Renal pelvis (tissue), 4 donors: Measurements from ENCODE around the gene CALD1. TPM values are rescaled to one million over a fixed set of nuclear protein-coding genes. Genes with fewer than 3 reads are reported as not detected.

Experiments used
- DNase-seq: peaks from one replicate; pipeline ENCODE4 v3.0.0-alpha.2; 2013
- polyA plus RNA-seq, 3 donors: library from polyadenylated mRNA; unstranded; fragments of 120-200 nt; gene quantifications; one replicate each; pipeline ENCODE4 v1.2.1, GENCODE V29; 2013; ENCODE audit not compliant: insufficient read length in 3 of 3

The CALD1 gene
- polyA plus RNA-seq, 3 donors, result 214 to 239 (median 215) TPM

DNA sequence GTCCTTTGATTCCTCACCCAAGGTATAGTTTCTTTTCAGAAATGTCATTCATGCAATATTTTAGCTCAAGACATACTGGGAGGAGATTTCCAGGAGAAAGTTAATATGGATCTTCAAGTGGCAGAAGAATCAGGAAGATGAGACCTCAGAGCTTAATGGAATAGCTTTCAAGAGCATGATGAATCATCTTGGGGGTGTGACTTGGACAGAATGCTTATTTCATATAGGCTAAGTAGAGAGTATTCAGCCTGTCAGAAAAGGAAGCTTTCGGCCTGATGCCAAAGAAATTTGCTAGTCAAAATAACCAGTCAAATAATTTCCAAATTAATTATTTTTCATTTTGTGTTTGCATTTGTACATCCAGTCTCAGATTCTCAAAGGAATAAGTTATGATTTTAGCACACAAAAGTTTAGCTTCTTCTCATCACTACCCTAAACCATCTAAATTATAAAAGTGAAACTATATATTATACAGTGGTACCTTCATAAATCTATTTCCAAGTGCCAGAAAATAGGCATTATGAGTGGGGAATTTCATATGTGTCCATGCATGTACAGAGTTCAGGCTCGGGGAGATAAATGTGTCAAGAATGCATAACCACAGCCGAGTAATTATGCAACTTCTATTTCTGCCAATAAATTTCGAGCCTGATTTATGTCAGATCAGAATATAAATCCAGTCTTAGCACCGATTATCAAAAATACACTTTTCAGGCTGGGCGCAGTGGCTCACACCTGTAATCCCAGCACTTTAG lies 27.3 kb upstream of the CALD1 start:
- no peak for DNase-seq

DNA sequence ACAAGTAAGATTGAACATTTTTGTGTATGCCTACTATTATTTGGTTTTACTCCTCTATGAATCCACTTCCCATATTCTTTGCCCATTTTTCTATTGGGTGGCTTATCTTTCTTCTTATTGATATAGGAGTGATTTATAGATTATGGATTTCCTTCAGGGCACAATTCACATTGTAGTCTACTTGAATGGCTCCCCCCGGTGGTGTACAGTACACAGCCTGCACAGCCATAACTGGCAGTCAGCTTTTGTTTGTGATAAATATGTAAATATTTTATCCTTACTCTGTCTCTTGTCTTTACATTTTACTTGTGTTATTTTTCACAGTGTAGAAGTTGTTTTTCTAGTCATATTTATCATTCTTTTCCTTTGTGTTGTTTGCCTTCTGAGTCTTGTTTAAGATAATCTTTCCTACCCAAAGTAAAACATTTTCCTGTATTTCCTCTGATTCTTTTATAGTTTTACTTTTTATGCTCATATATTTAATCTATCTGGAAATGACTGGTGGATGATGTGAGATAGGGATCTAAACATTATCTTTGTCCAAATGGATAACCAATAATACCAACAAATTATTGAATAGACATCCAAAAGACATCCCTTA lies 23.9 kb upstream of the CALD1 start:
- no peak for DNase-seq

DNA sequence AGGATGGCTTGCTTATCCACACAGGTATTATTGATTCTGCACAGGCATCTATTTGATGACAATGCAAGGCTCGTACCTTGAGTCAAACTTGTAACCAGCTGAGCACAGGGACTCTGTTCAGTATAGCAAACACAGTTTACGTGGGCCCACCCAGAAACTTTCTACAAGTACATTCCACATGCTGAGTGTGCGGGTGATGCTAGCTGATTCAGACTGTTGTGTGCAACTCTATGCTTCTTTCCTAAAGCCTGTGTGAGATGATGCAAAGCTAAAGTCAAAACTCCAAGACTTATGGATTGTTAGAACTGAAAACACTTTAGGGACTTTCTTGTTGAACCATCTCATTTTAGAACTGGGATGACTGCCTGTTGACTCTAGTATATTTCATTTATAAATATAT lies 21.5 kb upstream of the CALD1 start:
- DNase-seq, result no peak

DNA sequence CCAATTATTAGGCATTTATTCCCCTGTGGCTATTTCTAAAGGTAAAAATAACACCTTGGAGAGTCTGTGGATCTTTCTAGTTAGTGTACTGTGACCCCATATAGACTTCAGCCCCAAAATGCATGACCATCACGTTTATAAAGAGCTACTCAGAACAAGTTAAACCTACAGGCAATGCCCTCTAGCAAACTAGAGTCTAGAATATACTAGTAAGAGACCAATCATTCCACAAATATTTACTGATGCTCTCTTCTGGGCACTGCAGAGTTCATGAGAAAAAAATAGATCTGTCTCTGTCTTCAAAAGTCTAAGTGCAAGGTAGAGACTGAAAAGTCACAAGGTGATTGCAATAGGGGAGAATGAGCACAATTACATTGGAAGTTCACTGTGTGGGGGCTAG lies 20.5 kb upstream of the CALD1 start:
- DNase-seq, result no peak

DNA sequence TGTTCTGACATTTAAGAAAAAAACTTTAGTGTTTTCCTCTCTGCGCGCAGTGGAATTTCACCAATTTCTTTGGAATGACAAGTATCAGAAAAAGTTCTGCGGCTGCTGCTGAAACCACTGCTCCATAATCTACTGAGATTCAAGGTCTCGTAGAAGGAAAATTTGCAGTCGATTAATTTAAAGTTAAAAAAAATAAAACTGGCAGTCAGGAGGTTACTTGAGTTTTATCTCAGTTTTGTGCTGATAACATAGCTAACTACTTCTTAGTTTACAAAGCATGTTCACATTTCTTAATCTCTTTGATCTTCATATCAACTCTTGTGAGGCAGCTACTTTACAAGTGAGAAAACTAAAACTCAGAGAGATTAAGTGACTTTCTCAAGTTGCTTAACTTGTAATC lies 18.2 kb upstream of the CALD1 start:
- DNase-seq, result no peak

DNA sequence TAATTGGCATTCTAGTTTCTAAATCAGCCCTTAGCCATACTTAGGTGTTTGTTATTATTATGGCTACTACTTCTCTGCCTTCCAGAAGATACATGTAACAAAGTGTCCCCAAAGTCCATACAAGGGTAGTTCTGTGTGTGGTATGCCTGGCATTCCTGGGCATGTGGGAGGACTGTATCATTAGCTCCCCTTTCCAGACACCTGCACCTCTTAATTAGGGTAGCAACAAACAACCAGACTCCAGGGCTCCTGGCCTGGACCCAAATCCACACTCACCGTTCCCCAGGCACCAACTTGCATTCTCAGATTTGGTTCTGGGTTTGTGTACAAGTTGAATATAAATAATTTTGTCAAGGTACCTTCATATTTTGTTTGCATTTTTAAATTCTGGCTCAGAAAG lies 15.5 kb upstream of the CALD1 start:
- DNase-seq, result no peak

DNA sequence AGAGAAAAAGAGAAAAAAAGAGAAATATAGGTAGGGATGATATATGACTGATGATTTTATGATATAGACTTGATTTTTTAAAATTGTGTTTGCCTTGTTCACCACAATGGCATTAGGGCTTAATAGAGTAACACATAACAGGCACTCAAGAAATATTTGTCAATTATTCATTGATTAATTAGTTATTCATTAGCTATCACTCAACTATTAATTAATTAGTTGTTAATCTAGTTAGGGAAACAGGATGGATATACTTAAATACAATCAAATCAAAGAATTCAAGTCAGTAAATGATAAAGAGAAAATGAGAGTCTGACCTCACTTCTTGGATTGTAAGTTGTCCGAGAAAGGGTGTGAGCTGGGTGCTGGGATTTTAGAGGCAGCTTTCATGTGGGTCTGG lies 15.1 kb upstream of the CALD1 start:
- no peak for DNase-seq

DNA sequence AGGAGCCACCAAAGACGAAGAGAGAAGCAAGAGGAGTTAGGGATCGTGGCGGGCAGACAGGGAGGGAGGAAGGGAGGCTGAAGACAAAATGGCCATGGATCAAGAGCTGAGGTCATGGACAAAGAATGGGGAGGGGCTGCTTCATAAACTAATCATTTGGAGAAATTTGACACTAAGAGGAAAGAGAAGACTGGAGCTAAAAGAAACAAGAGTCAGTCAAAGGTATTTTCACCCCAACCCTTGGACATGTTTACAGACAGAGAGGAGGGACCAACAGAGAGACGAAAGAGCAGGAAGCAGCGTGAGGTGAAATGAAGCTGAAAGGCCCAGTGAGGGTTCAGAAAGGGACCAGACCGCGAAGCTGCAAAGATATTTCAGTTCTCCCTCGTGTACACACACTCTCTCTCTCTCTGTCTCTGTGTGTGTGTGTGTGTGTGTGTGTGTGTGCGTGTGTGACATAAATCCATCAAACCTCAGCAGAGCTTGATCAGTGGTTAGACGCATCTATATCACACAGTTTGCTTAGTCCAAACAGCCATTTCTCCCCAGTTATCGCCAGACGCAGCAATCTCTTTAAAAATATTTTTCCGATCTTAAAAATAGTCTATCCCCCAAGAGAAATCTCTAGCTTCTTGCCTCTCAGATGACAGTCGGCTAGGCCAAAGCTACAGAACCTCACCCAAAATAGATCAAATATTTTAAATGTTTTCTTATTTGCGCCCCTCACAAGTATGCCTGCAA lies 12.5 kb upstream of the CALD1 start:
- peak; percentile 43 for DNase-seq

DNA sequence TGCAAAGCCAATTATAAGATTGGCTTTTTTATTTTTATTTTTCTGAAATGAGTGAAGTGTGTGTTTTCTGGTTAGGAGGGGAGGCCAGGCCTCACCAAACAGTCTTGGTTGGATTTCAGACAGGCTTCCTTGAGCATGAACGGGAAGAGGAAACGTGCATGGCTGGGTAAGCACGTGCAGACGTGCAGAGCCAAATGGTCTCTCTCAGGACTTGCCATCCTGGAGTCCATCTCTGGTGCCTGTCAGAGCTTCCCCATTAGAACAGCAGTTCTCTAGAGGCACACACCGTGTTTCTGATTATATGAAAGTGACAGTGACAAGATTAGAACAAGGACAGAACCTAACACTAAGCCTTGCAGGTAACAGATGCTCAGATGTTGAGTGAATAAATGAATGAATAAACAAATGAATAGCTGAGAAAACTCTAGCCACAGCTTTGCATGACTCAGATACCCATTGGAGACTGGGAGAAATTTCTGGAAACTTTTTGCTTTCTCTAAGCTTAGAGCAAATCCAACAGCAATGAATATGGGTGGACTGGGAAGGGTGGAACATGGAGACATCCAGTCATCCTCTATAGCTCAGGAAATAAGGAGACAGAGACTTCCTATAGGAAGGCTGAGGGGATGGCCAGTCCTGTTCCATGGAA lies 11.8 kb upstream of the CALD1 start:
- no peak for DNase-seq

DNA sequence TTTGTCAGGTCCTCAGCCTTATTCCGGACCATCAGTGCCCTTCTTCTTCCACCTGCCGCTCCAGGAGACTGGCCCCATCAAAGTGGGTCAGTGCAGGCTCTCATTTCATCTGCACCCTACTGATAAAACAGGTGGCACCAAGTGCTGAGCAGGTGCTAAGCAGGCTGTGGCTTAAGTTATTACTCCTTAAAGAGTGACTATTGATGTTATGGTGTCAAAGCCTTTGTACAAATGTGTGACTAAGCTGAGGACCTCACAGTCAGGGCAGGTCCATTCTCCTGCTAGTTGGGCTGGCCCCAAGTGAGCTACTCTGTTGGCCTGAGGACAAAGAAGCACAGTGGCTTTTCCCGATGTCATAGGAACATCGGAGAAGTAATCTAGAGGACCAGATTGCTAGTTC lies 11.2 kb upstream of the CALD1 start:
- no peak for DNase-seq

DNA sequence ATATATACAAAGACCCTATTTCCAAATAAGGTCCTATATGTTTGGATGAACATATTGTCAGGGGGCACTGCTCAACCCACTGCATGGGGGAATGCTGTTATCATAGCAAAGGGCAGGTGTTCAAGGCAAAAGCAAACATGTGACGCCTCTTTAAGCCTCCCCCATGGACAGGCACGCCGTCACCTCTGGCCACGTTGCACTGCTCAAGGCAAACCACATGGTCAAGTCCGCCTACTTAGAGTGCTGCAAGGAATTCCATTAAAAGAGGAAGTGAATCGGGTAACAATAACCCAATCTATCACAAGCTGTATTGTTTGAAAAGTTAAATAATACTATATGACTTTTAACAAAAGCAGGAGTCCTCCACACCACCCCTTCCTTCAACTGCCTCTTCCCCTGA lies 8.8 kb upstream of the CALD1 start:
- DNase-seq, result no peak

DNA sequence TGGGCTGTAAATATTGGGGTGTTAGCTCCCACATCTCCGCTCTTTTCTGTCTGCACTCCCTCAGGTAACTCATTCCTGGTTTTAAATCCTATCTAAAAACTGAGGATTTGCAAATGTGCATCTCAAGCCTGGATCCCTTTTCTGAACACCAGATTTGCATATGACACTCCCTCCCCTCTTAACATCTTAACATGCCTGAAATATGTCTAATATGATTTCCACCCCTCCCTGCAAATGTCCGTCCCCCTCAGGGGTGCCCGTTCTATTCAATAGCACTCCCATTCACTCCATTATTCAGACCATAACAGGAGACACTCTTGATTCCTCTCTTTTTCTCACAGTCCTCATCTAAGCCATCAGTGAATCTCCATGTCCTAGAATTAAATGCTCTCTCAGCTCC lies 8.3 kb upstream of the CALD1 start:
- DNase-seq, result no peak

DNA sequence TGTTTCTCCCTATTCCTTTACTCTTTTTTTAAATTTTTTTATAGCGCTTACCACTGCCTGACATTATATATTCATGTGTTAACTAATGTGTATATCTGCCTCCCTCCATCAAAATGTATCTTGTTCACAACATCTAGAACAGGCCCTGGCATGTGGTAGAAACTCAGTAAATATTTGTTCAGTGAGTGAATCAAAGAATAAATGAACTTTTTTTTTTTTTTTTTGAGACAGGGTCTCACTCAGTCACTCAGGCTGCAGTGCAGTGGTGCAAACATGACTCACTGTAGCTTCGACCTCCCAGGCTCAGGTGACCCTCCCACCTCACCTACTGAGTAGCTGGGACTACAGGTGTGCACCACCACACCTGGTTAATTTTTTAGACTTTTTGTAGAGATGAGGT lies 7.5 kb upstream of the CALD1 start:
- no peak for DNase-seq

DNA sequence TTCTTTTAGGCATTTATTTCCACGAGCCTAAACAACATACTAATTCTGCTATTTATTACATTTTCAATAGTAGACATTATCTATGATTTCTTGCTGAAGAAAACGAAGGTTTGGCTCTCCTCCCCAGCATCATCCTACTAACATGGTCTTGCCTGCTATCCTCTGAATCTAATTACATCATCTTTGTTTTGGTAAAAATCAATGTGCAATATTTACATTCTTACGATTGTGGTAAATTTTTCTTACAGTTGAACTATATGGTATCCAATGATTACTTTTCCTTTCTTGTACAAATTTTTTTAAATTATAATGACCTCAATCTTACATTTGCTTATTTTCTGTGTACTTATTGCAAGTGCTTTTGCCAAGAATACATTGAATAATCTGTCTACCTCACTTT lies 7.0 kb upstream of the CALD1 start:
- DNase-seq, result no peak

DNA sequence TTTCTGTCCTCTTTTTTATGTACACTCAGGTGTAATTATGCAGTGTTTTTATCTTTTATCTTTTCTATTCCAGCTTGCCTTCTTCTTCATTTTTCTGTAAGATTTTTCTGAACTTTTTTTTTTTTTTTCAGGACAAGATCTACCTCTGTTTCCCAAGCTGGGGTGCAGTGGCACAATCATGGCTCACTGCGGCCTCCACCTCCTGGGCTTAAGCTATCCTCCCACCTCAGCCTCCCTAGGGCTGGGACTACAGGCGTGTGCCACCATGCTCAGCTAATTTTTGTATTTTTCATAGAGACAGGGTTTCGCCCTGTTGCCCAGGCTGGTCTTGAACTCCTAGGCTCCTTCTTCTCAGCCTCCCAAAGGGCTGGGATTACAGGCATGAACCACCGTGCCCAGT lies 6.3 kb upstream of the CALD1 start:
- DNase-seq, result no peak

DNA sequence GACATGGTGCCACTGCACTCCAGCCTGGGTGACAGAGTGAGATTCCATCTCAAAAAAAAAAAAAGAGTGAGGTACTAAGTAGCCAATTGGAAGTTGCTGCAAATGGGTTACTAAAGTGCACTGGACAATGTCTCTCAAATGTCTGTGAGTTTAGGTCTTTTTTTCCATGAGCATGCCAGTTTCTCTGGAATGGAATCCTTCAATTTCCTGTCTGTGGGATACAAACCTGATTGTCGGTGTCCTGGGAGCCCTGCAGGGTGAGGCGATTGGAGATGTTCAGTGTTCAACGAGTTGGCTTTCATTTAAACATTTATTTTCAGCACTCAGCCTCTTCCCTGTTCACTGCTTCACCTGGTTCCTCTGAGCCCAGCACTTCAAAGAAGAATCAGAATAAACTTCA lies 5.3 kb upstream of the CALD1 start:
- DNase-seq, result no peak

DNA sequence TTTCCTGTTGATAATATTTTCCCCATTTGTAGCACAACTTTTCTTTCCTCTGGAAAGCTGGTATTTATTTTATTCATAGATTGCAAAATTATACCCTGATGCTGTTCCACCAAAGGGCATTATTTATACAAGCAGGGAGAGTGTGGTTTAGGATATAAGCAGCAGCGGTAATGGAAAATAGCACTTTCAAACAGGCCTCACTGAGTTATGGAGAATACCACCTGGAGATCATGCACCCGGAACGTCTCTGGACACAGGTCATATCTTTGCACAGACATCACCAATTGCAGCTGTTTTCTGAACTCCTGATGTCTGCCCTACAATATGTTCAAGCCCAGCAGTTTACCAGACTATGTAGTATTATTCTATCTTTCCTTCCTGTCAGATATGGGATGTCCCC lies 2.0 kb upstream of the CALD1 start:
- DNase-seq, result no peak

DNA sequence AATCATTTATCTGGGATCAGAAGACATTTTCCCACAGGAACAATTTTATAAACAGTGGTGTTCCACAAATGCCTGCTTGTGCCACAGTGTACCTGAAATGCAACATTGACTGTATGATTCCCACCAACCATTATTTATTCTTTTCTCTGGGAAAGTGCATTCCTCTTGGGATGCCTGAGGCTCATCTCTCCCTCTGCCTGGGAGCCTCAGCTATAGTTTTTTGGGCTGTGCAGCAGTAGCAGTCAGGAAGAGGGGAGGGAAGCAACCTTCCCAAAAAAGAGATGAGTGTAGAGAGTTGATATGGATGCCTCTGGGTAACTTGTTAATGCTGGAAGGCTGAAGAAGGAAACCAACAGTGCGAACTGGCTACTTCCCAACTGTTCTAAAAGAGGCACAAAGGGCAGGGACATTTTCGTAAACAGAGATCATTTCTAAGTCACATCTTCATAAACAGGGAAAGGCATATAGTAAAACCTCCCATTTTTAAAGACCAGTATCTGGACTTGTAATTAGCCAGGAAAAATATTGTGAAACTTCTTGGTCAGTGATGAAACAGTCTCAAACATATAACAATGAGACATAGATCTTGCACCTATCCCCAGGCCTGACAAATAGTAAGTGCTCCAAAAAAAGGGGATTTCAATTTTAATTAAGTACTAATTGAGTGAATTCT lies 1.4 kb upstream of the CALD1 start:
- no peak for DNase-seq

DNA sequence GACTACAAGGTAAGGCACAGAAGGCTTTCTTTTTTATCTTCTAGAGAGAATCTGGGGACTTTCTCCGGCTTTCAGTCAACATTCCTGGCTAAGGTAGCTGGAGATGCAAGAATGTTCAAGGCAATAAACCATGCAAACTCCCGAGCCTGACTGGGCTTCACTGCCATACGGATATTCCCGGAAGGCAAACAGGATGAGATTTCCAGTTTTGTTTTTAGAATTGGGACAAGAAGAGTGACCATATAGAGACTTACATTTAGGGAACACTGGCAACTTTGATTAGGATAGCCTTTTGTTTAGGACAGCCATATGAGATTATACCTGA lies 269 bp downstream of the CALD1 start:
- DNase-seq, result no peak

DNA sequence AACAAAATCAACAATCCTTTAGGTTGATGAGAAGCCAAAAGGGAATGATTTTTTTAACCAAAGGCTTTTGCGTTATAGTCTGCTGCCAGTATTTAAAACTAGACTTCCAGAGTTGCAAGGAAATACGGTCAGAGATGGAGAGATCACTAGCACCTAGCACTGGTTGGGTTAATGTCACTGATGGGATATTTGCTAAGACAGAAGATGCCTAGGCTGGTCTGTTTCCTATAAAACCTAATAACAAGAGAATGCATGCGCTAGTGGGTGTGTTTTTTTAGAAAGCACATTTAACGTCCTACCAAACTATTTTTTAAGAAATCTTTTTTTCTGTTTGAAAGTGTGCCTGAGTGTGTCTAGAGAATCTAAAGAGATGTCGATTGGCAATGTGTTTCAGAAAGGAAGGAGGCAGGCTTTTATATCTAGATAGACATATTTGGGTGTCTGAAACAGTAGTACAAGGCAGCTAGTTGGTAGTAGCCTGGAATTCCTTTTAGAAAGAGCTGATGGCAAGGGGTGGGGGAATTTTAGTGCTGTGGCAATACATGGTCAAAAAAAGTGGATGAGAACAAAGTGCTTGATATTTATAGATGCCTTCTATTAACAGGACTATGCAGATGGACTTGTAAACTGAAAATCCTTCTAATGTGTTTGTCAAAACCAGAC lies 863 bp downstream of the CALD1 start:
- DNase-seq, result no peak

DNA sequence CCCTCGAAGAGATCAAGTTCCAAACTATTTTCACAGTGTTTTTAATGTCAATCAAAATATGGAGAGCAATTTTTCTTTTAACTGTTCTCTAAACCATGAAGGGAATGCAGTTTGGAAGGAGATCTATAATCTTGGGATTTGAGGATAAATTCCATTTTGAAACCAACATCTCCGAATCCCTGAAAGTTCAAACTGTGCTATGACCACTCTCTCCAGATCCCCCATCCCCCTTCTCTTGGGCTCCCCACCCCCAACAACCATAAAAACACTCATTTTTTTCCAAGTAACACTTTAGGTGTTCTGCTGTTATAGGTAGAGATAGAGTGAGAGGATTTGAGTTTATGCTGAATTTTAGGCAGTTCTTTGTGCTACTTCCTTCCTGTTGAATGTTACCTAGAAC lies 1.7 kb downstream of the CALD1 start:
- DNase-seq, result no peak

DNA sequence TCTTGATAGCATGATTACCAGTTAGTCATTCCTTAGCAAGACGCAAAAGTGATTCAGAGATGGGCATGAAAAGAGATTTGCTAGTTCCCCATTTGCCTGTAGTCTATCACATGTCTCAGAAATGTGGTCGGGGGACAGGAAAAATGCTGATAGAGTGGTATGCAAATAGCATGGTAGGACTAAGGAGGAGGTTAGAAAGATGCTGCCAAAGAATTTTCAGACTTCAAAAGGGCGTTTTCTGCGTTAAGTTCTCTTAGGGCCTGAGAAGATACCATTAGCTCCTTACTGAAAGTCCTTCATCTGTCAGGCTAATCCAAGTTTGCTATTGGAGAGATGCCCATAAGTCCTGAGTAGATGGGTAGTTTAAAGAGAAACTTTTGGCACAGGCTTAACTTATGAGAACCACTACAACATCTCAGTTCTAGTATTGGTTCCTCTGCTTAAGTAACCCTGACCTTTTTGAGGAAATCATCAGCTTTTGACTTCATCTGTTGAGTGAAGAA lies 2.7 kb downstream of the CALD1 start:
- no peak for DNase-seq
